ENCODE data around the gene LILRB1. TPM values are rescaled to one million over a fixed set of nuclear protein-coding genes. Genes with fewer than 3 reads are reported as not detected.
"Not testable (repeated sequence)": the region's sequence is repeated elsewhere in the genome, so short reads cannot be mapped to it uniquely, and the experiment has no call there.

LILRB1 gene
- total RNA-seq (2014; rRNA removed; shearing (Covaris generic)), result not detected in 2 replicates

GRCh38 chr19:54630262-54630661, at the start of gene LILRB1:
Gene LILRB1, plus strand, starts transcription at chr19:54630484. Its CDS starts 590 bp downstream, at chr19:54631074.
- DNase-seq (ENCODE audit: low spot score), result not testable (repeated sequence)

- no peak for DNase-seq (ENCODE audit: low spot score)
These were observed 43.9 kb upstream of the LILRB1 start for GRCh38 chr19:54586397-54586796.

GRCh38 chr19:54587026-54587425, 43.3 kb upstream of the LILRB1 start:
- no peak for DNase-seq (ENCODE audit: low spot score)

GRCh38 chr19:54593445-54593844, 36.8 kb upstream of the LILRB1 start, which contains the start of gene LILRA1:
Gene LILRA1, plus strand, starts transcription at chr19:54593632. Its CDS starts 613 bp downstream, at chr19:54594245.
- not testable (repeated sequence) for DNase-seq (ENCODE audit: low spot score)

- DNase-seq (ENCODE audit: low spot score), result not testable (repeated sequence)
These were observed 36.2 kb upstream of the LILRB1 start for GRCh38 chr19:54593931-54594626.

GRCh38 chr19:54594737-54595136, 35.5 kb upstream of the LILRB1 start:
- DNase-seq (ENCODE audit: low spot score), result no peak

- not testable (repeated sequence) for DNase-seq (ENCODE audit: low spot score)
These were observed 34.4 kb upstream of the LILRB1 start for GRCh38 chr19:54595680-54596436.

GRCh38 chr19:54600212-54600611, 30.1 kb upstream of the LILRB1 start:
- DNase-seq (ENCODE audit: low spot score), result no peak

GRCh38 chr19:54606230-54606629, 24.1 kb upstream of the LILRB1 start:
- no peak for DNase-seq (ENCODE audit: low spot score)

GRCh38 chr19:54606891-54607784, 23.1 kb upstream of the LILRB1 start:
- DNase-seq (ENCODE audit: low spot score), result no peak

- no peak for DNase-seq (ENCODE audit: low spot score)
These were observed 22.5 kb upstream of the LILRB1 start for GRCh38 chr19:54607785-54608150.

GRCh38 chr19:54608205-54608604, 22.1 kb upstream of the LILRB1 start:
- DNase-seq (ENCODE audit: low spot score), result no peak

- DNase-seq (ENCODE audit: low spot score), result no peak
These were observed 21.5 kb upstream of the LILRB1 start for GRCh38 chr19:54608792-54609191.

- no peak for DNase-seq (ENCODE audit: low spot score)
These were observed 20.9 kb upstream of the LILRB1 start for GRCh38 chr19:54609356-54609791.

GRCh38 chr19:54612428-54612827, 17.9 kb upstream of the LILRB1 start:
- DNase-seq (ENCODE audit: low spot score), result no peak

- DNase-seq (ENCODE audit: low spot score), result no peak
These were observed 15.6 kb upstream of the LILRB1 start for GRCh38 chr19:54614726-54615125.

- no peak for DNase-seq (ENCODE audit: low spot score)
These were observed 14.2 kb upstream of the LILRB1 start for GRCh38 chr19:54616057-54616456.

- no peak for DNase-seq (ENCODE audit: low spot score)
These were observed 13.3 kb upstream of the LILRB1 start for GRCh38 chr19:54616821-54617560.

GRCh38 chr19:54620464-54620863, 9.8 kb upstream of the LILRB1 start:
- no peak for DNase-seq (ENCODE audit: low spot score)

GRCh38 chr19:54622431-54622830, 7.9 kb upstream of the LILRB1 start:
- DNase-seq (ENCODE audit: low spot score), result no peak

GRCh38 chr19:54624234-54624633, 6.0 kb upstream of the LILRB1 start:
- DNase-seq (ENCODE audit: low spot score), result not testable (repeated sequence)
